NOMO-1 treated with dmso at 0.1 percent for 144 hours (cell line): ENCODE results near the gene GPRASP2.

Source experiments
- DNase-seq: peaks from one replicate; lab custom pipeline; 2025; ENCODE audit not compliant: unreplicated experiment; lab: John Stamatoyannopoulos, UW

Gene GPRASP2

DNA sequence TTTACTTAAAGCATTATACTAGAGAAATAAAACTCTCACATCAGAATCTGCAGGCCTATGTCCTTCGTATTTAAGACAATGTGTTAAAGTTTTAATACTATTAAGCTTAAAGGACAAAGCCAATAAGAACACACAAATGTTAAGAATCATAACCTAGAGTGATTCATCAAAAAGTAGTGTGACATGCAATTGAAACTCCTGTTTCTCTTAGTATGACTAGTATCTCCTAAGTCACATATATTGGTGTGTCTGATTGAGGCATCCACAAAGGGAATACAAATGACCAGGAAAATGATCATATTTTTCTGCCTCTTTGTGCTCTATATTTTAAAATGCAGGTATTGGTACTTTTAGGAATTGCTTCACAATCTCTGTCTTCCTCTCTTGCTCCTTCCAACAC lies 32.1 kb downstream of the GPRASP2 start:
- DNase-seq: no peak

GRCh38 chrX:102745513-102745856 lies 33.2 kb downstream of the GPRASP2 start:
- no peak for DNase-seq

GRCh38 chrX:102745857-102746584 lies 33.8 kb downstream of the GPRASP2 start:
- no peak for DNase-seq

- DNase-seq: no peak
Observed at GRCh38 chrX:102765217-102765616, 53.0 kb downstream of the GPRASP2 start.

DNA sequence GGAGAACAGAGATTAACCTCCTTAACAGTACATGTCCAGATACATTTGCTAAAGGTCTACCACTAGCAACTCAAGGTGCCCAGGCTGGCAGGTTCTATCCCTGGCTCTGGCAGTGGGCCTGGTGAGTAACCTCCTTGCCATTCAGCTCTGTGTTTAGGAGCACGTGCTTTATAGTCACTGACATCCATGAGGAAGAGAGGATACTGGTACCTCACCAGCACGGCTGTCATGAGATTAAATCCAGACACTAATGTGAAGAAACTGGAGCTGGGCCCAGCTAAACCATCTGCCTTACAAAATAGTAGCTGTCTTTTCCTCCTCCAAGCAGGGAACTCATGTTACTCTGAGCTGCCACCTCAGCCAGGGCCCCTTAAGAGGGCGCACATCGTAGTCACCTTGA lies 53.6 kb downstream of the GPRASP2 start:
- DNase-seq: no peak

DNA sequence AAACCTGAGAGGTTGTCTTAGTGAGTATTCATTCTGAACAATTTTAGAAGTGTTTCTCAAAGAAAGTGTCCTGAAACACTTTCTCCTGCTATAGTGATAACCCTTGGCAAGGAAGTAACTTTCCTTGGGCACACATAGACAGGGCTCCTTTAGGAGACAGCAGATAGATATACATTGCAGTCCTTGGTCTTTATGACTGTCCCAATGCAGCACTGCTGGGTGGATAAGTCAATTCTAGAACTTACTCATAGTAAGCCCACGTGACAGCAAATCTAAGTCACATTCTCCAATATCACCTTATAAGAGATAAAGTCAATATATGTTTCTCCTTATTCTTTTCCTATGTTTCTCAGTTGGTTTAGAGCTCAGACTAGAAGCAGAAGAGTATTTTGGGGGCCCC lies 55.0 kb downstream of the GPRASP2 start:
- DNase-seq: no peak
